HG02870 (cell line): ENCODE measurements around the gene ATXN7.

ENCODE experiments used
- ATAC-seq: cut with Tn5 transposase; IDR thresholded peaks from one replicate; pipeline ENCODE4 v1.9.1; 2021; ENCODE audit warnings: mild to moderate bottlenecking, moderate library complexity; ENCODE audit not compliant: unreplicated experiment

The ATXN7 gene

GRCh38 chr3:64011685-64012084 is 148.0 kb downstream of the ATXN7 start:
- no peak for ATAC-seq

GRCh38 chr3:64016941-64017620 is 153.4 kb downstream of the ATXN7 start:
- ATAC-seq = no peak

- ATAC-seq = no peak
Observed at GRCh38 chr3:64019271-64019670, 155.6 kb downstream of the ATXN7 start.

GRCh38 chr3:64019879-64020278 is 156.2 kb downstream of the ATXN7 start:
- ATAC-seq = no peak

GRCh38 chr3:64021922-64022321 is 158.3 kb downstream of the ATXN7 start:
- no peak for ATAC-seq

- no peak for ATAC-seq
Observed at GRCh38 chr3:64022451-64023186, 159.0 kb downstream of the ATXN7 start.

GRCh38 chr3:64023187-64023860 is 159.7 kb downstream of the ATXN7 start, which contains the start of gene PSMD6:
Gene PSMD6, minus strand, starts transcription at chr3:64023494. Its CDS starts 75 bp downstream, at chr3:64023419.
- ATAC-seq = peak; percentile 95

- peak; percentile 3 for ATAC-seq
Observed at GRCh38 chr3:64023861-64024223, 160.2 kb downstream of the ATXN7 start.

GRCh38 chr3:64026346-64026745 is 162.7 kb downstream of the ATXN7 start:
- ATAC-seq = no peak

GRCh38 chr3:64027658-64028057 is 164.0 kb downstream of the ATXN7 start:
- ATAC-seq = no peak

- no peak for ATAC-seq
Observed at GRCh38 chr3:64028754-64029153, 165.1 kb downstream of the ATXN7 start.

- no peak for ATAC-seq
Observed at GRCh38 chr3:64029287-64029686, 165.6 kb downstream of the ATXN7 start.

GRCh38 chr3:64030741-64031140 is 167.1 kb downstream of the ATXN7 start:
- peak; percentile 97 for ATAC-seq

GRCh38 chr3:64031540-64032508 is 168.2 kb downstream of the ATXN7 start:
- no peak for ATAC-seq

- no peak for ATAC-seq
Observed at GRCh38 chr3:64033069-64033468, 169.4 kb downstream of the ATXN7 start.

GRCh38 chr3:64037084-64037483 is 173.4 kb downstream of the ATXN7 start:
- no peak for ATAC-seq

- ATAC-seq = no peak
Observed at GRCh38 chr3:64038253-64038767, 174.6 kb downstream of the ATXN7 start.

- ATAC-seq = no peak
Observed at GRCh38 chr3:64039332-64039731, 175.7 kb downstream of the ATXN7 start.

GRCh38 chr3:64039981-64040733 is 176.5 kb downstream of the ATXN7 start:
- no peak for ATAC-seq

GRCh38 chr3:64042952-64043351 is 179.3 kb downstream of the ATXN7 start:
- no peak for ATAC-seq
